Gastroesophageal sphincter (tissue), 3 donors: Measurements from ENCODE around the gene EIF4A3.

Experiments used
- CTCF ChIP-seq, 4 experiments: fragments of 200-600 bp in 2 of 4; fragments of 450-650 bp in 2 of 4; sonication (generic) in 1 of 4; IDR thresholded peaks; one replicate each; pipeline ENCODE4 v1.5.1; 2017 to 2019; ENCODE audit warnings: antibody characterized with exemption in 4 of 4, mild to moderate bottlenecking in 2 of 4, moderate library complexity in 2 of 4
- EP300 ChIP-seq: sonication (generic); formaldehyde crosslinking; IDR thresholded peaks from one replicate; pipeline ENCODE4 v1.6.1; 2017; ENCODE audit warnings: antibody characterized with exemption, mild to moderate bottlenecking
- POLR2A ChIP-seq, 2 donors: fragments of 450-650 bp; IDR thresholded peaks; one replicate each; pipeline ENCODE4 v1.6.1; 2017; ENCODE audit warnings: antibody characterized with exemption in 2 of 2, mild to moderate bottlenecking in 2 of 2, moderate library complexity in 1 of 2
- POLR2AphosphoS5 ChIP-seq: sonication (generic); formaldehyde crosslinking; IDR thresholded peaks from one replicate; pipeline ENCODE4 v1.6.1; 2017; ENCODE audit warnings: antibody characterized with exemption

- TF ChIP-seq CTCF (IDR thresholded peaks at IDR 0.05) (no peak), POLR2A (IDR thresholded peaks at IDR 0.05) (no peak), EP300 (no peak), POLR2AphosphoS5 (no peak)
Measured at GRCh38 chr17:80138856-80139426, 8.0 kb downstream of the EIF4A3 start.
